Measurements from ENCODE around the gene PLEKHA7.
A peak's percentile ranks its signal among the peaks of the same experiment; 100 is the strongest.

Gene PLEKHA7

GRCh38 chr11:16825101-16825500 lies 189.1 kb downstream of the PLEKHA7 start:
- no peak for TF ChIP-seq CTCF (conservative IDR thresholded peaks at IDR 0.05; ENCODE audit: low read depth, low read length)
- no peak overlapping the region for H3K4me3 ChIP-seq (ENCODE audit: low read depth, low read length)
- DNase-seq (ENCODE audit: low read depth), result no peak

GRCh38 chr11:16820324-16821092 lies 193.7 kb downstream of the PLEKHA7 start:
- H3K4me3 ChIP-seq (ENCODE audit: low read depth, low read length), result no peak overlapping the region
- peak; percentile 80 for DNase-seq (ENCODE audit: low read depth)
- peak; percentile 93 for TF ChIP-seq CTCF (conservative IDR thresholded peaks at IDR 0.05; ENCODE audit: low read depth, low read length)

GRCh38 chr11:16818284-16818683 lies 195.9 kb downstream of the PLEKHA7 start:
- H3K4me3 ChIP-seq (ENCODE audit: low read depth, low read length), result no peak overlapping the region
- DNase-seq (ENCODE audit: low read depth), result no peak
- TF ChIP-seq CTCF (conservative IDR thresholded peaks at IDR 0.05; ENCODE audit: low read depth, low read length), result peak; percentile 19

- no peak for DNase-seq (ENCODE audit: low read depth)
- no peak for TF ChIP-seq CTCF (conservative IDR thresholded peaks at IDR 0.05; ENCODE audit: low read depth, low read length)
- H3K4me3 ChIP-seq (ENCODE audit: low read depth, low read length), result no peak overlapping the region
These were observed 196.9 kb downstream of the PLEKHA7 start for GRCh38 chr11:16817351-16817750.

- H3K4me3 ChIP-seq (ENCODE audit: low read depth, low read length), result no peak overlapping the region
- TF ChIP-seq CTCF (conservative IDR thresholded peaks at IDR 0.05; ENCODE audit: low read depth, low read length), result no peak
- DNase-seq (ENCODE audit: low read depth), result no peak
These were observed 197.6 kb downstream of the PLEKHA7 start for GRCh38 chr11:16816358-16817270.

- no peak overlapping the region for H3K4me3 ChIP-seq (ENCODE audit: low read depth, low read length)
- peak; percentile 83 for DNase-seq (ENCODE audit: low read depth)
- TF ChIP-seq CTCF (conservative IDR thresholded peaks at IDR 0.05; ENCODE audit: low read depth, low read length), result peak; percentile 44
These were observed 199.0 kb downstream of the PLEKHA7 start for GRCh38 chr11:16815047-16815767.
